Testis (tissue), 3 donors: ENCODE measurements around the gene PPARG. TPM values are rescaled to one million over a fixed set of nuclear protein-coding genes. Genes with fewer than 3 reads are reported as not detected.

ENCODE experiments used
- DNase-seq: peaks from one replicate; pipeline ENCODE4 v3.0.0-alpha.2; 2019
- H3K27ac ChIP-seq, 2 donors: fragments of 200-600 bp; sonication (generic); one replicate each; pipeline ENCODE4 v1.5.1; 2019
- H3K27me3 ChIP-seq: fragments of 200-600 bp; sonication (generic); one replicate; pipeline ENCODE4 v1.5.1; 2019
- H3K36me3 ChIP-seq: fragments of 200-600 bp; sonication (generic); one replicate; pipeline ENCODE4 v1.5.1; 2017; ENCODE audit warnings: low read depth; ENCODE audit errors: missing control alignments
- H3K4me1 ChIP-seq: fragments of 200-600 bp; sonication (generic); one replicate; pipeline ENCODE4 v1.5.1; 2019
- H3K4me3 ChIP-seq, 2 donors: fragments of 200-600 bp; sonication (generic); one replicate each; pipeline ENCODE4 v1.5.1; 2017 to 2019
- H3K9me3 ChIP-seq: fragments of 200-600 bp; sonication (generic); one replicate; pipeline ENCODE4 v1.5.1; 2017
- POLR2A ChIP-seq: fragments of 450-650 bp; IDR thresholded peaks from one replicate; pipeline ENCODE4 v1.6.1; 2017; ENCODE audit warnings: antibody characterized with exemption, mild to moderate bottlenecking, moderate library complexity
- WGBS, 2 donors: methylation state at CpG; one replicate each; pipeline ENCODE4 v1.1.5; 2018; 5-methylcytosine and 5-hydroxymethylcytosine counted together
- intact Hi-C: fragments of 100-400 bp; cut with DNase I; formaldehyde crosslinking; loops from one replicate; pipeline ENCODE4 v1.15.1; 2023; ENCODE audit warnings: low total_unique reads
- polyA plus RNA-seq: library from polyadenylated mRNA; stranded (reverse); fragments of 350-450 nt; fragmentation: Illumina TruSeq; extraction: RNeasy Lipid Tissue Mini Kit (QIAGEN cat#74804); gene quantifications from one replicate; pipeline ENCODE4 v1.2.3, GENCODE V29; 2014; ENCODE audit warnings: low read depth, low replicate concordance; ENCODE audit not compliant: insufficient read depth
- total RNA-seq, 2 donors: library from RNA; depleted of rRNA; stranded (reverse); fragments of >200 nt; gene quantifications; one replicate each; pipeline ENCODE4 v1.2.3, GENCODE V29; 2016
- TF ChIP-seq, protein P1 (sequence below), 3 experiments: fragments of 450-650 bp in 2 of 3; fragments of 200-600 bp in 1 of 3; sonication (generic) in 1 of 3; IDR thresholded peaks; one replicate each; pipeline ENCODE4 v1.5.1; 2016 to 2019; ENCODE audit warnings: antibody characterized with exemption in 3 of 3, mild to moderate bottlenecking in 2 of 3, moderate library complexity in 1 of 3

The PPARG gene
- total and polyA plus RNA-seq, 3 donors from 2014 or later, result 12.1 to 18.7 (median 17.6) TPM

DNA sequence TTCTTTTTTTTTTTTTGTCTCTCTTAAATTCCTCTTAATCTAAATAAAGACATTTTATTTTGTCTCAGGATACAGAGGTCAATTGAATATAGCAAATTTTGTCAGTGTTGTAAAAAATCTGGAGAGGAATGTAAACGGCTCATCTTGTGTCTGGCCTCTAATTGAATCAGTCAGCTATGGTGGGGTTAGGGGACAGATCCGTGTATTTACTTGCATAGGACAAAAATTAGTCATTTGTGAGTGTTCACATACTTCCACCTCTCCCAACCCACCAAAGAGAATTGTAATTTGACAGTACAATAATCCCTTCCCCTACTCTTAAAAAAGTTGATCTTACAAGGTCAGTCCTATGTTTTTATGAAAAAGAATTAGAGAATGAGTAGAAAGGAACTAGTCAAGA is 18.3 kb downstream of the PPARG start:
- no peaks in the 10 kb centered on the region for H3K36me3 ChIP-seq
- no peak overlapping the region for H3K4me3 ChIP-seq
- no peaks in the 10 kb centered on the region for H3K4me1 ChIP-seq
- TF ChIP-seq, protein P1, sequence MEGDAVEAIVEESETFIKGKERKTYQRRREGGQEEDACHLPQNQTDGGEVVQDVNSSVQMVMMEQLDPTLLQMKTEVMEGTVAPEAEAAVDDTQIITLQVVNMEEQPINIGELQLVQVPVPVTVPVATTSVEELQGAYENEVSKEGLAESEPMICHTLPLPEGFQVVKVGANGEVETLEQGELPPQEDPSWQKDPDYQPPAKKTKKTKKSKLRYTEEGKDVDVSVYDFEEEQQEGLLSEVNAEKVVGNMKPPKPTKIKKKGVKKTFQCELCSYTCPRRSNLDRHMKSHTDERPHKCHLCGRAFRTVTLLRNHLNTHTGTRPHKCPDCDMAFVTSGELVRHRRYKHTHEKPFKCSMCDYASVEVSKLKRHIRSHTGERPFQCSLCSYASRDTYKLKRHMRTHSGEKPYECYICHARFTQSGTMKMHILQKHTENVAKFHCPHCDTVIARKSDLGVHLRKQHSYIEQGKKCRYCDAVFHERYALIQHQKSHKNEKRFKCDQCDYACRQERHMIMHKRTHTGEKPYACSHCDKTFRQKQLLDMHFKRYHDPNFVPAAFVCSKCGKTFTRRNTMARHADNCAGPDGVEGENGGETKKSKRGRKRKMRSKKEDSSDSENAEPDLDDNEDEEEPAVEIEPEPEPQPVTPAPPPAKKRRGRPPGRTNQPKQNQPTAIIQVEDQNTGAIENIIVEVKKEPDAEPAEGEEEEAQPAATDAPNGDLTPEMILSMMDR (IDR thresholded peaks at IDR 0.05), result no peak
- no peak for TF ChIP-seq POLR2A
- no peaks in the 10 kb centered on the region for H3K27me3 ChIP-seq
- no peaks in the 10 kb centered on the region for H3K9me3 ChIP-seq
- 80 to 88% methylated on average over 2 of the region's 2 CpGs for WGBS, 2 donors
- no peak for DNase-seq
- H3K27ac ChIP-seq, result no peak overlapping the region
- intact Hi-C loops, result no loop called here

DNA sequence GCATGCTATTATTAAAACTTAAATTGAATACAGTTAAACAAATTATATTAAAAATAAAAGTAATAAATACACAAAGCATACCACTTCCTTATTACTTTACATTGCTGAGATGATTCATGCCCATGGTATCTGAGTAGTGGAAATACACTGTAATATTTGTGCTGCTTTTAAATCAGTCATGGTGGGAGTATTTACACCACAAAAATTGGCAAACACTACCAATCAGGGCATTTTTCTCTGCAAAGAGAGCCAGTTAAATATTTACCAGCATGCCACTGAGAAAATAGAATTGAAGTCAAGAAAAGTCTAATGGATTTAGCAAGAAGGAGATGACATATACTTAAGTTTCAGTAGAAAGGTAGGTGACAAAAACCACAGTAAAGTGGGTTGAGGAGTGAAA is 19.6 kb downstream of the PPARG start:
- H3K27ac ChIP-seq, result no peak overlapping the region
- H3K9me3 ChIP-seq, result no peaks in the 10 kb centered on the region
- intact Hi-C loops, result no loop called here
- no peak overlapping the region for H3K4me3 ChIP-seq
- TF ChIP-seq POLR2A, result no peak
- TF ChIP-seq, protein P1 (IDR thresholded peaks at IDR 0.05), result no peak
- no peaks in the 10 kb centered on the region for H3K4me1 ChIP-seq
- no peak for DNase-seq
- H3K36me3 ChIP-seq, result no peaks in the 10 kb centered on the region
- no peaks in the 10 kb centered on the region for H3K27me3 ChIP-seq

DNA sequence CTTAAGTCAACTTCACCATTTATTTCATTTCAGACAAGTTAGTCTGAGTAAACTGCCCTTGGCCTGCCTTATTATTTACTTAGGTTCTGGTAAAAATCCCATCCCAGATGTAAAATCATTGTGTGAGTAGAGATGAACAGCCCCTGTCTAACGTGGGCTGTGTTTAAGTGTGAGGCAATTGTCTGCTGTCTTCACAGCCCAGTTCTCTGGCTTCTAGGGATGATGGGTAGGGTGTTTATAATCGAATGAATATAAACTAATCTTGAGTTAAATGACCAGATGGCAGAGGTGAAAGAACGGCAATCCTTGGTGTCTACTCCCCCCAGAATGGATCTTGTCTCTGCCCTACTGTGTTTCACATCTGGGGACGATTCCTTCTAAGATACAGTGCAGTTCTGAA is 20.8 kb downstream of the PPARG start:
- H3K27me3 ChIP-seq, result no peaks in the 10 kb centered on the region
- intact Hi-C loops, result no loop called here

DNA sequence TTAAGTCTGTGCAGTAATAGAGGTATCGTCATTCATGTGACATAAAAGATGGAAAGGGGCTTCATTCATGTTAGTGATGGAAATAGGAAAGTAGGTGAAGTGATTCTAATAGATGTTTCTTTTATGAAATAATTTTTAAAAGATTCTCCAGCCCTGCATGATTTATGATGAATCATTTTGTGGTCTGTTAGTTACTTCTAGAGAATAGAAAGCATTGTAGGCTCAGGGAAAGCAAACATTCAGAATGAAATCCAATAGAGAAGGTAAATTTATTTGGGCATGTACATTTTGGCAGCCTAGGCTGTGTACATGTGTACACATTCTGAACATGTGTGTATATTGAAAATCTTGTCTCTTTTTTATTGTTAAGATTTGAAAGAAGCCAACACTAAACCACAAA is 23.1 kb downstream of the PPARG start:
- no peak for DNase-seq
- 96 to 100% methylated on average over 1 of the region's 1 CpG for WGBS, 2 donors
- no peak overlapping the region for H3K27ac ChIP-seq
- H3K36me3 ChIP-seq, result no peaks in the 10 kb centered on the region
- TF ChIP-seq POLR2A, result no peak
- TF ChIP-seq, protein P1 (IDR thresholded peaks at IDR 0.05), result no peak
- H3K27me3 ChIP-seq, result no peaks in the 10 kb centered on the region
- H3K4me3 ChIP-seq, result no peak overlapping the region
- H3K4me1 ChIP-seq, result no peaks in the 10 kb centered on the region
- intact Hi-C loops, result no loop called here
- no peaks in the 10 kb centered on the region for H3K9me3 ChIP-seq

More for the DNA sequence above, 20.8 kb downstream of the PPARG start:
- WGBS, 2 donors, result 64 to 69% methylated on average over 4 of the region's 4 CpGs
- no peak for TF ChIP-seq POLR2A
- TF ChIP-seq, protein P1 (IDR thresholded peaks at IDR 0.05), result no peak
- H3K9me3 ChIP-seq, result no peaks in the 10 kb centered on the region
- no peak for DNase-seq
- H3K4me3 ChIP-seq, result no peak overlapping the region
- no peaks in the 10 kb centered on the region for H3K36me3 ChIP-seq
- H3K27ac ChIP-seq, result no peak overlapping the region
- H3K4me1 ChIP-seq, result no peaks in the 10 kb centered on the region

DNA sequence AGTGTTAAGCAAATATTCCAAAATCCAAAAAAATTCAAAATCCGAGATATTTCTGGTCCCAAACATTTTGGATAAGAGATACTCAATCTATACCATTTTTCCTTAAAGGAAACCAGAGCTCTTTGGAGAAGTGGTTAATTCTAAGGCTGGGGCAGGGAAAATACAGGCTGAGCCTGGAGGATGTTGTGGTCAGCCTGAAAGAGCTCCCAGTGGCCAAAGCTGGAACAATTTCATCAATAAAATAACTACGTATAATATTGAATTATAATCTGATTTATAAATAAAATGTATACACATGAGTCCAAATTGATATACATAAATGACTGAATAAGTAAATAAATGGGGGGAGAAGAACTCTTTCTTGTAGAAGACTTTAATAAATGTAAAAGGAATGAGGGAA is 24.6 kb downstream of the PPARG start:
- Histone ChIP-seq H3K4me3 (no peak overlapping the region), H3K27me3 (no peaks in the 10 kb centered on the region), H3K4me1 (no peaks in the 10 kb centered on the region), H3K27ac (no peak overlapping the region), H3K9me3 (no peaks in the 10 kb centered on the region), H3K36me3 (no peaks in the 10 kb centered on the region)
- intact Hi-C loops, result no loop called here
- TF ChIP-seq, protein P1 (IDR thresholded peaks at IDR 0.05), result no peak
- no peak for TF ChIP-seq POLR2A
- DNase-seq, result no peak
- 81 to 87% methylated on average over 2 of the region's 2 CpGs for WGBS, 2 donors
